ENCODE data around the gene ABCA12. TPM values are rescaled to one million over a fixed set of nuclear protein-coding genes. Genes with fewer than 3 reads are reported as not detected.
A peak's percentile ranks its signal among the peaks of the same experiment; 100 is the strongest.

The ABCA12 gene
- total and polyA plus RNA-seq, 9 of the 15 experiments (the other 6 are each of a cell fraction or from before 2014, with no cell fraction given), result 0.02 to 0.03 TPM; not detected in 7

- TF ChIP-seq ZNF282 (CRISPR knock-in tag; IDR thresholded peaks at IDR 0.05), result no peak
- TF ChIP-seq RREB1 (CRISPR knock-in tag; IDR thresholded peaks at IDR 0.05), result no peak
- TF ChIP-seq HNRNPLL (IDR thresholded peaks at IDR 0.05; ENCODE audit: low read depth, low read length, poor library complexity, severe bottlenecking), result no peak
- no peak for TF ChIP-seq NELFE (IDR thresholded peaks at IDR 0.05; ENCODE audit: insufficient read depth, insufficient read length)
- peak; percentile 64 for TF ChIP-seq MAFF (IDR thresholded peaks at IDR 0.05; ENCODE audit: low read length)
These were observed 152.8 kb downstream of the ABCA12 start (continued) for GRCh38 chr2:214985619-214986018.

GRCh38 chr2:214966420-214966819 lies 172.0 kb downstream of the ABCA12 start:
- no TSS peak for BruUV-seq (replicated peaks)
- Histone ChIP-seq H3K9ac (ENCODE audit: insufficient read depth in 1 of 2, low read depth in 2 of 2, low read length in 2 of 2) (no peak overlapping the region), H3K4me1 (replicated peaks in 1 of 2; ENCODE audit: control insufficient read depth in 2 of 2, insufficient read depth in 2 of 2, low read length in 2 of 2) (no peaks in the 10 kb centered on the region), H2AFZ (ENCODE audit: low read depth, low read length) (no peak overlapping the region), H3K4me2 (ENCODE audit: insufficient read depth, low read length) (no peak overlapping the region), H3K9me1 (ENCODE audit: control insufficient read depth, insufficient read depth, low read length) (no peaks in the 10 kb centered on the region), H3K27me3 (ENCODE audit: control insufficient read depth in 2 of 2, insufficient read depth in 2 of 2, low read length in 2 of 2) (no peaks in the 10 kb centered on the region), H3K36me3 (ENCODE audit: control insufficient read depth, insufficient read depth, low read length) (no peaks in the 10 kb centered on the region), H4K20me1 (replicated peaks; ENCODE audit: control insufficient read depth, insufficient read depth, low read length) (no peaks in the 10 kb centered on the region), H3K79me2 (ENCODE audit: control insufficient read depth, insufficient read depth, low read length) (no peaks in the 10 kb centered on the region), H3K27ac (ENCODE audit: extremely low read depth, low read depth, low read length) (no peak overlapping the region), H3K4me3 (no peak overlapping the region), H3K9me3 (replicated peaks; ENCODE audit: control insufficient read depth, insufficient read depth, low read depth, low read length) (no peaks in the 10 kb centered on the region)
- in situ Hi-C loops (cut with MboI), result no loop called here
- 2% methylated on average over 5 of the region's 5 CpGs for WGBS (ENCODE audit: insufficient coverage, low coverage, missing lambda C conversion rate)
- POLR2A ChIA-PET, result no interaction called here
- ATAC-seq (no peak), FAIRE-seq (no peak), DNase-seq (ENCODE audit: extremely low read depth in 1 of 4, low spot score in 3 of 4) (no peak)
- CTCF ChIA-PET (ENCODE audit: low intra/inter-chr PET ratio), result no interaction called here
- intact Hi-C loops (cut with micrococcal nuclease), result no loop called here
- no peak for TF ChIP-seq ZNF354B (CRISPR knock-in tag; IDR thresholded peaks at IDR 0.05)
- TF ChIP-seq RREB1 (CRISPR knock-in tag; IDR thresholded peaks at IDR 0.05), result no peak
- TF ChIP-seq PHB2 (IDR thresholded peaks at IDR 0.05; ENCODE audit: low read depth), result no peak
- TF ChIP-seq PPARD (CRISPR knock-in tag; IDR thresholded peaks at IDR 0.05), result no peak
- TF ChIP-seq CHD2 (IDR thresholded peaks at IDR 0.05; ENCODE audit: low read depth, low read length), result no peak
- TF ChIP-seq HDAC3 (IDR thresholded peaks at IDR 0.05; ENCODE audit: borderline replicate concordance, partially characterized antibody), result no peak
- TF ChIP-seq DACH1 (IDR thresholded peaks at IDR 0.05; ENCODE audit: partially characterized antibody), result no peak
